HG02623 (cell line): ENCODE data around the gene NARF.
"Not testable (repeated sequence)": the region's sequence is repeated elsewhere in the genome, so short reads cannot be mapped to it uniquely, and the experiment has no call there.

Source experiments
- ATAC-seq: cut with Tn5 transposase; IDR thresholded peaks from one replicate; pipeline ENCODE4 v1.9.1; 2021; ENCODE audit warnings: moderate library complexity; ENCODE audit not compliant: unreplicated experiment

The NARF gene

DNA sequence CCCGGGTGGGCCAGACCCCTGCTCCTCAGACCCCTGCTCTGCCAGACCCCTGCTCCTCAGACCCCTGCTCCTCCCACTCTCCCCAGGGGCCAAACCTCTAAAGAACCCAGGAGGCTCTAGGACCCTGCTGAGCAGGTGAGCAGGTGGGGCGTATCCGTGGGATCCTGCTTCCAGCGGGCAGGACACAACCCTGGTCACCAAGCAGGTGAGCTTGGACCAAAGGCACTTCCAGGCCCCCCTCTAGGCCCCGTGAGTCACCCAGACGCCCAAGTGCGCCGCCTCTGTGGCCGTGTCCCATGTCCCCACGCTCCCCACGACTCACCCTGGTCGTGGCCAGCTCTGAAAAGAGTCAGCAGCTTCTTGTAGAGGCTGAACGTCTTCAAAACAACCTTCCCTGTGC lies 13.0 kb upstream of the NARF start:
- no peak for ATAC-seq

DNA sequence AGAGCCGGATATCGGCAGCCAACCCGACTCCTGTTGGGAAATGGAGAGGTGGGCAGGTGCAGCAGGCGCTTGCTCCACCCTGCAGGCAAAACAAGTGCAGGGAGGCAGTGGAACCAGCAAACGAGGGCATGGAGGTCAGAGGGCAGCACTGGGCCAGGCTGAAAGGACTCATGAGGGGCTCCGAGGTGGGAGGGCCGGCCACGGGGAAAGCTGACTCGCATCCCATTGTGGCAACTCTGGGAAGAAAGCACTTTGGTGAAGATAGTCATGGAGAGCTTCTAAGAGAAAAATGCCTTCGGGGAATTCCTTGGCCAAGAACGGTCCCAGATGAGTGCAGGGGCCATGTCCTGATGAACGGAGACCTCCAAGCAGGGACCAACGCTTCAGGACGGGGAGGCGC lies 12.4 kb upstream of the NARF start:
- no peak for ATAC-seq

DNA sequence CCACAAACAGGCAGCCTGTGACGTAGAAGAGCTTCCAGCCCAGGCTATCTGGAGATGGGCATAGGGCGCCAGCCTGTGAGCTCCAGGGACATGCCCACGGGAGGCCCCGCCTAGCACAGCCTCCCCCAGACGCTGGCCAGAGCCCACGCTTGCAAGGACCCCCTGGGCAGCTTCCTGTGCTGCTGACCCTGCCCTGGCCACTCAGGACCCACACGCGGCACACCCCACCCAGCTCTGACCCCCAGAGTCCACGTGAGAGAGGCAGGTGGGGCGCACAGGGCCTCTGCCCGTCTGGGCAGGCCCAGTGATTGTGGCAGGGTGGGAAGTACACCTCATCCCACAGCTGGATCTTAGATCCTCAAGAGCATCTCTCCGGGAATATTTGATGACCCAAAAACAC lies 11.9 kb upstream of the NARF start:
- ATAC-seq = no peak

DNA sequence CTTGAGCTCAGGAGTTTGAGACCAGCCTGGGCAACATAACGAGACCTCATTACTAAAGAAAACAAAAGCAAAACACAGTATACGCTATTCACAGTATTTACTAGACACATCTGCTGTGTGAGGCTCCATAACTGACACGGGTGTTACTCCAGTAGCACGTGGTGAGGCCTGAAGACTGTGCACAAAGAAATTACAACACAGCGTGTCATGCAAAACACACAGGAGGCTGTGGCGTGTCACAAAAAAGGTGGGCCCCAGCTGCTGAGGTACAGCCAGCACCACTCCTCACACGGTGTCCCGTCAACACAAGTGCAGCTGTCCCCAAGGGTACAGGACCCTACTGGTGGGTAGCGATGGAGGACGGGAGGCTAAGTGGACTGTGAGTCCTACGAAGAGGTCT lies 10.7 kb upstream of the NARF start:
- no peak for ATAC-seq

DNA sequence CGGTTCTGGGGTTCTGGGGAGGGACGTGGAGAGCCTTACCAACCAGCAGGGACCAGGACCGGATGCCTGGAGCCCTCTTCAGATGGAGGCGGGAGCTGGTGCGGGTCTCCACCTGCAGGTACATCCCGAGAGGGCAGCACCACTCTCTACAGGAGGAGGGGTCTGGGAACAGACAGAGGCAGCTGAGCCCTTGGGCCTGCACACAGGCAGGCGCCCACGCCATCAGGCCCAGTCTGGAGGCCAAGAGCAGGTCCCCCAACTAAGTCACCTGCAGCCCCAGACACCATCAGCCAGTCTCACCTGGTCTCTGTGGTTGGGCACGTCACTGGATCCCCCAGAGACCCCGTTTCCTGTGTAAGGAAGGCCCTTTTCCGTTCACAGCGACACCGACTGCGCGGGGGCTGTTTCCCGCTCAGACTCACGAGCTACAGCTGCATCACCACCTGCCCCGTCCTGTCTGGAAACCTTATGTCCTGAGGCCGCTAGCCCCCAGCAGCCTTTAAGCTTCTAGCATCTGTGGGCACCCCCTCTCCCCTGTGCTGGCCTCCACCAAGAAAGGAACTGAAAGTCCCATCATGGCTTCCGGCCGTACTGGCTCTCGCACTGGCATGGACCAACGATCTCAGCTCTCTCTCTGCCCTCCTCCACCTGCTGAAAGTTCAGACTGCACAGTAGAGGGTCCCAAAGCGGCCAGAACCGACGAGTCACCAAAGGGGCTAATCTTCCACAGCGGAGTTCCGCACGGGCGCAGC lies 9.2 kb upstream of the NARF start:
- peak; percentile 47 for ATAC-seq

DNA sequence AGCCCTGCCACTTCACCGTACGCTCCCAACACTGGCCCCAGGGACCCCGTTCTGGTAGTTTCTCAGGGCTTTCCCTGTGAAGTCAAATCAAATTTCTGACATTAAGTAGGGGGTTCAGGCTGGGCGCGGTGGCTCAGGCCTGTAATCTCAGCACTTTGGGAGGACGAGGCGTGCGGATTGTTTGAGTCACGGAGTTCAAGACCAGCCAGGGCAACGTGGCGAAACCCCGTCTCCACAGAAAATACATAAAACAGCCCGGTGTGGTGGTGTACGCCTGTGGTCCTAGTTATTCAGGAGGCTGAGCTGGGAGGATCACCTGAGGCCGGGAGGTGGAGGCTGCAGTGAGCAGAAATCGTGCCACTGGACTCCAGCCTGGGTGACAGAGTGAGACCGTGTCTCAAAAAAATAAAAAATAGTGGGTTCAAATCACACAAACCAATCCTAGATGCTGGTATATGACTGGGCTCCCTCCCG lies 8.6 kb upstream of the NARF start:
- no peak for ATAC-seq

DNA sequence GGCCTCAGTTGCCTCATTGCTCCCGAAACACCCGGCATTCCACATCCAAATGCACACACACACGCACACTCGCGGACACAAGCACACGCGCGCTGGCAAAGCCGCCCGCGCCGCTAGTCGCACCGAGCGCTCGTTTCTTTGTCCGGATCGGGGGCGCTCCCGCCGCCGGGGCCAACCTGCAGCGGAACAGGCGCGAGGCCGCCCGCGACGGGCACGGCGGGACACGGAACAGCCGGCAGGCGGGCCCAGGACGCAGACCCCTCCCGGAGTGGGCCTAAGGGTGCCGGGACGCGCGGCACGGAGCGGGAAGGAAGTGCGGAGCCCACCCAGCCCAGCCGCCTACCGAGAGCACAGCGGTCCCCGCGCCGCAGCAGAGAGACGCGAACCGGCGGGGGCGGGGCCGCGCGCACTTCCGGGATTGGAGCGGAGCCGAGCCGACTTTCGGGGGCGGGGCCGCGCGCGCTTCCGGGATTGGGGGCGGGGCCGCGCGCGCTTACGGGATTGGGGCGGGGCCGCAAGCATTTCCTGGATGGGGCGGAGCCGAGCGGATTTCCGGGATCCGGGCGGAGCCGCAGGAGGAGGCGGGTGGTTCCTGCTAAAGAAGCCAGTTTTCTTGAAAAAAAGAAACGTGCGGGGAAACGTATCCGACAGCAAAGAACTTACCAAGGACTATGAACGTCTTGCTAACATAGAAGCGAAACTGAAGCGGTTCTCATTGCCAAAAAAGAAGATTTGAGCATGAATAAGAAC lies 8.0 kb upstream of the NARF start, which contains the start of gene CYBC1:
CYBC1 (minus strand) TSS at position 396 of the 750 bp plus-strand sequence. CDS start 1,498 bp downstream, outside the sequence.
- ATAC-seq = peak; percentile 69

DNA sequence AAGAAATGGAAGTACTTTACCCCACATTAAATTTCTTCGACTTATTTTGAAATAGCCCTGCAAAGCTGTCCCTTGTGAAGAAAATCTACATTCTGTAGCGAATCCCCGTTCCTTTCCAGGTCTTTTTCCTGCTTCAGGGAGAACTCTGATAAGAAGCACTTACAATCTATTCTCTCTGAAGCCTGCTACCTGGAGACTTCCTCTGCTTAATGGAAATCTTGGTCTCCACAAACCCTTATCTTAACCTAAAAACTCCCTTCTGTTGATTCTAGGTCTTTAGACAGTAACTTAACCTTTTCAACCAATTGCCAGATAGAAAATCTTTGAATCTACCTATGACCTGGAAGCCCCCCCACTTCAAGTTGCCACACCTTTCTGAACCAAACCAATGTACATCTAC lies 6.4 kb upstream of the NARF start:
- no peak for ATAC-seq

DNA sequence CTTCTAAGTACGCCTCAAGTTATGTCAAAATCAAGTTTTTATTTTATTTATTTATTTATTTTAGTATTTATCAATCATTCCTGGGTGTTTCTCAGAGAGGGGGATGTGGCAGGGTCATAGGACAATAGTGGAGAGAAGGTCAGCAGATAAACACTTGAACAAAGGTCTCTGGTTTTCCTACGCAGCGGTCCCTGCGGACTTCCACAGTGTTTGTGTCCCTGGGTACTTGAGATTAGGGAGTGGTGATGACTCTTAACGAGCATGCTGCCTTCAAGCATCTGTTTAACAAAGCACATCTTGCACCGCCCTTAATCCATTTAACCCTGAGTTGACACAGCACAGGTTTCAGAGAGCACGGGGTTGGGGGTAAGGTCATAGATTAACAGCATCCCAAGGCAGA lies 5.4 kb upstream of the NARF start:
- ATAC-seq = not testable (repeated sequence)

DNA sequence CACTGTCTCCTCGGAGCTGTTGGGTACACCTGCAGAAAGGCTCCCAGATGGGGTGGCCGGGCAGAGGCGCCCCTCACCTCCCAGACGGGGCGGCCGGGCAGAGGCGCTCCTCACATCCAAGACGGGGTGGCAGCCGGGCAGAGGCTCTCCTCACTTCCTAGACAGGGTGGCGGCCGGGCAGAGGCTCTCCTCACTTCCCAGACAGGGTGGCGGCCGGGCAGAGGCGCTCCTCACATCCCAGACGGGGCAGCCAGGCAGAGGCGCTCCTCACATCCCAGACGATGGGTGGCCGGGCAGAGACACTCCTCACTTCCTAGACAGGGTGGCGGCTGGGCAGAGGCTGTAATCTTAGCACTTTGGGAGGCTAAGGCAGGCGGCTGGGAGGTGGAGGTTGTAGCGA lies 4.8 kb upstream of the NARF start:
- not testable (repeated sequence) for ATAC-seq

DNA sequence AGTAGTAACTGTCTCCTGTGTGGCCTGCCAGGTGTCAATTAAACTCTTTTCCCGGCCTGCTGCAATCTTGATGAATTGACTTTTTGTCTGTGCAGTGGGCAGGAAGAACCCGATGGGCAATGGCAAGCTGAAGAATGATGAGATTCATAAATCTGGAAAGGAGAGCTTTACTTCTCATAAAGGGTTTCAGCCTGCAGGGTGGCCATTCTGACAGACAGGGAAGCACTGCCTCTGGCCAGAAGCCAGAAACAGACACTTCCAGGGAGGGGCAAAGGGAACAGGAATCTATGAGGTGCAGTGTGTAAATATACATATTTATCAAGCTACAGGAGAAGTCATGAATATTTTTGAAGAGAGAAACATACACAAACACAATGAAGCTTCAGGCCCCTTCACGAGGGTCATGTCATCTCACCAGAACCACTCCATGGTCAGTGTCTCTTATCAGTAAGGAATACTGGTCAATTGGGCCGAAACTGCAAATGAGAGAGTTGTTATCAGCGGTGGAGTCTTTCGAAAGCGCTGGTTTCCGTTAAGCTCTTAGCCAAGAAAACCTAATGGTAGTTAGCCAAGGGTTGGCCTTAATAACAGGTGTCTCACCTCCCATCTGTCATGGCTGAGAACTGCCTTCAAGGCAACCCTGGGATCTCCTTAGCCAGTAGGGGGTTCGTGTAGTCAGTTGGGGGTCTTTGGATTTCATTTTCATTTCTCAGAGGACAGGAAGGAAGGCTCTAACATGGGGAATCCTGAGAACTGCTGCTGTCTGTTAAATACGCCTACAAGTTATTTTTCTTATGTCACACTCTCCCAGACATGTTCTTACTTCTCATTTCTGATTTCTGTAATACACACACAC lies 1.2 kb upstream of the NARF start:
- ATAC-seq = no peak

DNA sequence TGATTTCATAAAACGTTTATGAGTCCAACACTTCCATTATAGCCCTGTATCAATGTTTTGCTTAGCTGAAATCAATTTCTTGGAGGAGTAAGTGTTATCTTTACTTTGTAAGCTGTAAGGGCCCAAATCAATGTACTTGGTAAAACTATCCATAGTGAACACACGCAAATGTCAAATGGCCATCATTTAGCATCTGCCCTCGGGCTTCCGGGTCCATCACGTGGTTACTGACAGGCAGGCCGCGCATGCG lies 687 bp upstream of the NARF start:
- no peak for ATAC-seq

DNA sequence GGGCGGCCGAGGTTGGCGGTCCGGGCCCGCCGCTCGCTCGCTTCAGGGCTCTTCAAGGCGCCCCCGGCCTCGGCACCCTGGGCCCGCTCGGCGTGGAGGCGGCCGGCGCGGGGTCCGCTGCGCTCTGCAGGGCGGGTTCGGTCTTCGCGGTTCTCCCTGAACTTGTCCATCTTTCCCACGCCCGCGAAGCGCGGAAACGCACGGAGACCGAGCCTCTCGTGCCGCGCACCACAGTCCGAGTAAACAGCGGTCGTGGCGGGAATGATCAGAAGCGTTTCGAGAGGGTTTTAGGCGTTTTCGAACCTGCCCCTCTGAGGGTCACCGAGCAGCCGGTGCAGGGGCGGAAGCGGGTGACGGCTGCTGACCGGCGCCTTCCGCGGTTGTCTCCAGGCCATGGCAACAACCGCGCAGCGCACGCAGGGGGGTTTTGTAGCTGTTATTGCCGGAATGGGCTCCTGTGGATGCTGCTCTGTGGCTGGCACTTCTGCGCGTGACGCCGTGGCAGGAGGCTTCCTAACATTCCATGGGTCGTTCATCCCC lies 414 bp downstream of the NARF start:
- peak; percentile 6 for ATAC-seq

DNA sequence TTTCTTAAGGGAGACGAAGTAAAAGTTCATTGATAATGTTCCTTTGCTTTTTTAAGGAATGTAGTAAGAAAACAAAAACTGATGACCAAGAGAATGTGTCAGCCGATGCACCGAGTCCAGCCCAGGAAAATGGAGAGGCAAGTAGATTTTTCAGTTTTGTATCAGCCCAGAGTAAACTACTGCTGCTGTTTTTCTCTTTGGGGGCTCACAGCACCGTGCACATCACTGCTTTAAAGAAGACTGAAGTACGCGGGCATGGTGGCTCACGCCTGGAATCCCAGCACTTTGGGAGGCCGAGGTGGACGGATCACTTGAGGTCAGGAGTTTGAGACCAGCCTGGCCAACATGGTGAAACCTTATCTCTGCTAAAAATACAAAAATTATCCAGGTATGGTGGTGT lies 1.4 kb downstream of the NARF start:
- ATAC-seq = not testable (repeated sequence)

DNA sequence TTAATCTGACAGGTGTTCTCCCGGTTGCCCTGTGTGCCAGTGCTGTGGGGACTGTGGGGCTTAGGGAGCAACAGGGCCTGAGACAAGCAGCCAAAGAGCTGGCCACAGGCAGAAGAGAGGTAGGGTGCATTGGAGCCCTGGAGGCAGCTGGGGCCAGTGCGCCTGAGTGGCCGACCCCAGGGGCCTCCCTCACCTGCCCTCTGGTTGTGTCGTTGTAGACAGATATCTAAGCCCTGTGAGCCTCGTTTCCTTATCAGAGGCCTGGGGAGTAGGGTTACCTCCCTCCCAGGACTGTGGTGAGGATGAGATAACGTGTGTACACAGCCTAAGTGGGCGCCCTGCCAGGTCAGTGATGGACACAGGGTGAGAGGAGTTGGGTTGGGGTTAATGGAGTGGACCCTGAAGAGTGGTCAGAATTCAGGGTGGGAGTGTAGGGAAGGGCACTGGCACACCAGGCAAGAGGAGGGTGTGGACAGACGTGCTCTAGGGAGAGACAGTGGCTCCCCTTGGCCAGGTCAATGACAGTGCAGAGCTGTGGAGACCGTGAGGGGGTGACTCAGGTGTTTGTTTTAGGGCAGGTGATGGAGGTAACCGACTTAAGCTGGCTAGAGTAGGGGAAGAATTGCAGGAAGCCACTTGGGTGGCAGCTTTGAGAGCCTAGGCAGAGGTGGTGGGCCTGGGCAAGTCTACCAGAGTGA lies 3.4 kb downstream of the NARF start:
- no peak for ATAC-seq

DNA sequence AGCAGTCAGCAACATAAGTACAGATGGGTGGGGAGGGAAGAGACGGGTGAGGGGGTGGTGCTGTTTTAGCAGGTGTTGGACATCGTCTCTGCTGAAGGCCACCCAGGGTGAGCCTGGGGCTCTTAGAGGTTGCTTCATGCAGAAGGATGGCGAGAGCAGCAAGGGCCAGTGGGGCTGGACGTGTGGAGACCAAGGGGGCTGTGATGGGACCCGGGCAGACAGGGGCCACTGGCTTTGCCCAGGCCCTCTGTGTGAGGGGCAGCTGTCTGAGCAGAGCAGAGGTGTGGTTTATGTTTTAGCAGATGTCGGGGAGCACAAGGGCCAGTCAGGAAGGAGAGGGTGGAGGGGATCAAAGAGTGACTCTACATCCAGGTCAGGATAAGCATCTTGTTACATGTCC lies 4.8 kb downstream of the NARF start:
- no peak for ATAC-seq

DNA sequence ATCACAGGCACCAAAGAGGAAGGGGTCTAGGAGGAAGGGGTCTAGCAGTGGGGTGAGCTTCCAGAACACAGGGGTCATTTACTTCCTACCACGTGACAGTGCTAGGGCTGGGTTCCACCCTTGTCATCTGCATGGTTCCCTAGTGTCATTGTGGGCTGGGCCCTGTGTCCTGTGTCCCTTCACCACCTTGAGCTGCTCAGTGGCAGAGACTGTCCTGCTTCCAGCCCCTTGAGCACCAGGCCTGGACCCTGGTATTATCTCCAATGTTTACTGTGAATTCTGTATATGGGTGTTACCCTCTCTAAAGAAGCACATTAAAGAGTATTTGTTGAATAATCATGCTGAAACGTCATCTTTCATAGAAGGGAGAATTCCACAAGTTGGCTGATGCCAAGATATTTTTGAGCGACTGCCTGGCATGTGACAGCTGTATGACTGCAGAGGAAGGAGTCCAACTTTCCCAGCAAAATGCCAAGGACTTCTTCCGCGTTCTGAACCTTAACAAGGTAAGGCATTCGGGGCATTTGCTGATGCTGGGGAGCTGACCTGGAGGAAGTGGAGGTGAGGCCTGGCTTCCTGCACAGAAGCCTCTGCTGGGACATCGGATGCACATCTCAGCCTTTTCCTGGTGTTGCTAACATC lies 5.5 kb downstream of the NARF start:
- no peak for ATAC-seq

DNA sequence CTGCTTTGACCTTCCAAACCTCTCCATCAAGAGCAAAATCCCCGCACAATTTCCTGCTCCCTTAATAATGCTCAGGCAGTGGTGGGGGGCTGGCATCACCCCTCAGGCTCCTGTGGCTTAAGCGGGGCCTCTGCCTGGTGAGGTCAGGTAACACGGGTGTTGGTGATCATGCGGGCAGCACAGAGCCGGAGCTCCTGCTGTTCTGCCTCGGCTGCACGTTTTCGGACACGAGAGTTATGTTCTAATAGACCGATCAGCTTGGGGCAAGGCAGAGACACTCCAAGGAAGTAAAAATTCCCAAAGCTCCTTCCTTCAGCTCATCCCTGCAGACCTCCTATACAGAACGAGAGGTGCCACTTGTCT lies 6.0 kb downstream of the NARF start:
- no peak for ATAC-seq

DNA sequence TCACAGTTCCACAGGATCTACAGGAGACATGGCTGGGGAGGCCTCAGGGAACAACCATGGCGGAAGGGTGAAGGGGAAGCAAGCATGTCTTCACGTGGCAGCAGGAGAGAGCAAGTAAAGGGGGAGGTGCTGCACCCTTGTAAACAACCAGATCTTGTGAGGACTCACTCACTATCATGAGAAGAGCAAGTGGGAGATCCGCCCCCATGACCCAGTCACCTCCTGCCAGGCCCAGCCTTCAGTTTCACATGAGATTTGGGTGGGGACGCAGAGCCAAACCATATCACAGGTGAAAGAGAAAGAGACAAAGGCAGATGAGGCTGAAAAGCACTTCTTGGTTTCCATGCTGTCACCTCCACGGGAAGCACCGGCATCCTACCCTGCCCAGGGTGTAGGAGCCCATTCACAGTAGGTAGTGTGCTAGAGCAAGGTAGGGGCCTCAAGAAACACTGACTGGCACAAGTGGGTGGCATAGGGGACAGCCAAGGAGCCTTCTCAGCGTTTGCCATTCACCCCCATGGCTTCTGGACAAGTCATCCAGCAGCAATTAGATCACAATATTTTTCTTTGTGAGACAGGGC lies 6.6 kb downstream of the NARF start:
- ATAC-seq = no peak

DNA sequence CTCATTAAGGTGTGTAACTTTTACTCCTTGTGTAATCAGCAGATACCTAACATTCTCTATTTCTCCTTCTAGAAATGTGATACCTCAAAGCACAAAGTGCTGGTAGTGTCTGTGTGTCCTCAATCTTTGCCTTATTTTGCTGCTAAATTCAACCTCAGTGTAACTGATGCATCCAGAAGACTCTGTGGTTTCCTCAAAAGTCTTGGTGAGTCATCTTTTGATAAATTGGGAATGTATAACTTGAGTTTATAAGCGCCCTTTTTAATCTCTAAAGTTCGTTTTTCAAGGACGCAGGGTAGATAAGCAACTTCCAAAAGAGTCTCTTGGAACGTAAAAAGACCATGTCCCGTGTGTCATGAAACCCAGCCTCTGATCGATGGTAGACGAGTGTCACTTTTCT lies 10.2 kb downstream of the NARF start:
- no peak for ATAC-seq
